GM23338 (cell line): ENCODE measurements around the gene LPP. TPM values are rescaled to one million over a fixed set of nuclear protein-coding genes. Genes with fewer than 3 reads are reported as not detected.

Source experiments
- ATAC-seq: fragments of 200-7000 bp; cut with Tn5 transposase; 3 replicates; pipeline ENCODE4 v1.9.1; 2020
- DNase-seq: peaks from one replicate; pipeline ENCODE4 v3.0.0-alpha.2; 2015; ENCODE audit warnings: low spot score
- H2AFZ ChIP-seq: fragments of 200-600 bp; sonication (generic); 2 replicates; pipeline ENCODE4 v1.8.0; 2016; ENCODE audit warnings: antibody characterized with exemption, mild to moderate bottlenecking, moderate library complexity
- H3F3A ChIP-seq: fragments of 200-600 bp; sonication (generic); replicated peaks from 2 replicates; pipeline ENCODE4 v1.8.0; 2017; ENCODE audit warnings: antibody characterized with exemption, mixed run types, low read depth
- H3K27ac ChIP-seq: fragments of 200-600 bp; sonication (generic); 2 replicates; pipeline ENCODE4 v1.6.1; 2016; ENCODE audit warnings: low read depth
- H3K27me3 ChIP-seq: fragments of 200-600 bp; sonication (generic); 2 replicates; pipeline ENCODE4 v1.8.0; 2016; ENCODE audit warnings: mild to moderate bottlenecking, mixed run types, moderate library complexity; ENCODE audit not compliant: insufficient read depth
- H3K36me3 ChIP-seq: fragments of 200-600 bp; sonication (generic); 2 replicates; pipeline ENCODE4 v1.8.0; 2016; ENCODE audit warnings: mild to moderate bottlenecking; ENCODE audit not compliant: insufficient read depth
- H3K4me1 ChIP-seq: fragments of 200-600 bp; sonication (generic); 2 replicates; pipeline ENCODE4 v1.8.0; 2016; ENCODE audit warnings: mild to moderate bottlenecking, moderate library complexity; ENCODE audit not compliant: insufficient read depth
- H3K4me2 ChIP-seq: fragments of 200-600 bp; sonication (generic); 2 replicates; pipeline ENCODE4 v1.7.1; 2017; ENCODE audit warnings: mixed run types
- H3K4me3 ChIP-seq: fragments of 200-600 bp; sonication (generic); 2 replicates; pipeline ENCODE4 v1.6.1; 2016; ENCODE audit warnings: mixed run types
- H3K79me2 ChIP-seq: fragments of 200-600 bp; sonication (generic); replicated peaks from 2 replicates; pipeline ENCODE4 v1.8.0; 2017; ENCODE audit warnings: mild to moderate bottlenecking; ENCODE audit not compliant: insufficient read depth
- H3K9me2 ChIP-seq: fragments of 200-600 bp; sonication (generic); 2 replicates; pipeline ENCODE4 v1.8.0; 2017; ENCODE audit not compliant: insufficient read depth
- H4K20me1 ChIP-seq: fragments of 200-600 bp; sonication (generic); replicated peaks from 2 replicates; pipeline ENCODE4 v1.8.0; 2017; ENCODE audit warnings: mild to moderate bottlenecking; ENCODE audit not compliant: insufficient read depth
- H3K27ac Mint-ChIP-seq: 2 replicates; pipeline ENCODE4 v1.8.0; 2020; ENCODE audit warnings: inconsistent platforms, mild to moderate bottlenecking, moderate library complexity, mixed read lengths
- H3K27me3 Mint-ChIP-seq: 3 replicates; pipeline ENCODE4 v1.8.0; 2022; ENCODE audit warnings: low read depth, mild to moderate bottlenecking, moderate library complexity, mixed read lengths, inconsistent platforms; ENCODE audit not compliant: insufficient read depth, poor library complexity
- H3K36me3 Mint-ChIP-seq: 3 replicates; pipeline ENCODE4 v1.8.0; 2021; ENCODE audit warnings: low read depth, mild to moderate bottlenecking, inconsistent platforms, moderate library complexity, mixed read lengths
- H3K4me1 Mint-ChIP-seq: 3 replicates; pipeline ENCODE4 v1.8.0; 2020; ENCODE audit warnings: mild to moderate bottlenecking, inconsistent platforms, mixed read lengths
- H3K4me3 Mint-ChIP-seq: 3 replicates; pipeline ENCODE4 v1.8.0; 2021; ENCODE audit warnings: moderate library complexity, mild to moderate bottlenecking, inconsistent platforms, mixed read lengths
- H3K9me3 Mint-ChIP-seq: 3 replicates; pipeline ENCODE4 v1.8.0; 2020; ENCODE audit warnings: moderate library complexity, mild to moderate bottlenecking, inconsistent platforms, mixed read lengths
- CREB1 ChIP-seq: fragments of 250-450 bp; sonication (Bioruptor Pico); IDR thresholded peaks from 2 replicates; pipeline ENCODE4 v1.5.0; 2020; ENCODE audit warnings: low read depth, mild to moderate bottlenecking, moderate library complexity
- EZH2 ChIP-seq: fragments of 200-600 bp; sonication (generic); IDR thresholded peaks from one replicate; pipeline ENCODE4 v1.8.0; 2017; ENCODE audit warnings: antibody characterized with exemption, mild to moderate bottlenecking, low read depth; ENCODE audit not compliant: unreplicated experiment
- EZH2phosphoT487 ChIP-seq: fragments of 200-600 bp; sonication (generic); IDR thresholded peaks from one replicate; pipeline ENCODE4 v1.8.1; 2018; ENCODE audit warnings: antibody characterized with exemption; ENCODE audit not compliant: unreplicated experiment
- JUNB ChIP-seq: IDR thresholded peaks from one replicate; pipeline ENCODE4 v1.6.1; 2016; ENCODE audit warnings: antibody characterized with exemption; ENCODE audit not compliant: unreplicated experiment
- NANOG ChIP-seq: IDR thresholded peaks from 2 replicates; pipeline ENCODE4 v1.6.1; 2016; ENCODE audit warnings: antibody characterized with exemption, borderline replicate concordance
- POLR2AphosphoS5 ChIP-seq: IDR thresholded peaks from 2 replicates; pipeline ENCODE4 v1.6.1; 2016; ENCODE audit warnings: antibody characterized with exemption, low read depth
- STAT1 ChIP-seq: IDR thresholded peaks from one replicate; pipeline ENCODE4 v1.6.1; 2016; ENCODE audit warnings: antibody characterized with exemption; ENCODE audit not compliant: unreplicated experiment
- ZNF114 ChIP-seq: fragments of 250-450 bp; sonication (Bioruptor Pico); IDR thresholded peaks from 2 replicates; pipeline ENCODE4 v1.5.0; 2020; ENCODE audit warnings: mild to moderate bottlenecking, moderate library complexity
- ZNF331 ChIP-seq: fragments of 250-450 bp; sonication (Bioruptor Pico); IDR thresholded peaks from 2 replicates; pipeline ENCODE4 v1.5.0; 2020; ENCODE audit warnings: low read depth, mild to moderate bottlenecking, moderate library complexity
- polyA plus RNA-seq: library from polyadenylated mRNA; unstranded; fragments of >200 nt; fragmentation: Nextera tagmentation; extraction: Ambion mirVana; gene quantifications from 2 replicates; pipeline ENCODE4 v1.2.1, GENCODE V29; 2016
- total RNA-seq: library from RNA; depleted of rRNA; stranded (reverse); fragments of >200 nt; shearing (Covaris generic); gene quantifications from 2 replicates; pipeline ENCODE4 v1.2.3, GENCODE V29; 2014
- TF ChIP-seq, protein P1 (sequence below): fragments of 250-450 bp; sonication (Bioruptor Pico); IDR thresholded peaks from 2 replicates; pipeline ENCODE4 v1.5.0; 2020; ENCODE audit warnings: mild to moderate bottlenecking, moderate library complexity
- TF ChIP-seq, protein P2 (sequence below), 2 experiments: fragments of 200-600 bp in 1 of 2; sonication (generic) in 1 of 2; conservative IDR thresholded peaks; 2 replicates each; pipeline versions ENCODE4 v1.5.1 to v1.6.1; 2016 to 2017; ENCODE audit warnings: antibody characterized with exemption in 2 of 2, low read depth in 2 of 2, mild to moderate bottlenecking in 2 of 2, moderate library complexity in 1 of 2

The LPP gene
- total and polyA plus RNA-seq, 2 experiments from 2014 or later: 23.0 to 35.2 TPM

GRCh38 chr3:188497021-188497420, 343.1 kb downstream of the LPP start:
- no peaks in the 10 kb centered on the region for H3K36me3 ChIP-seq
- Mint-ChIP-seq H3K9me3 (no peaks in the 10 kb centered on the region), H3K27ac (no peak overlapping the region), H3K27me3 (no peaks in the 10 kb centered on the region), H3K36me3 (no peaks in the 10 kb centered on the region), H3K4me1 (no peaks in the 10 kb centered on the region), H3K4me3 (no peak overlapping the region)
- DNase-seq (no peak), ATAC-seq (no peak)
- no peak for TF ChIP-seq EZH2phosphoT487
- TF ChIP-seq ZNF114 (CRISPR knock-in tag): no peak
- TF ChIP-seq CREB1: no peak
- TF ChIP-seq, protein P1, sequence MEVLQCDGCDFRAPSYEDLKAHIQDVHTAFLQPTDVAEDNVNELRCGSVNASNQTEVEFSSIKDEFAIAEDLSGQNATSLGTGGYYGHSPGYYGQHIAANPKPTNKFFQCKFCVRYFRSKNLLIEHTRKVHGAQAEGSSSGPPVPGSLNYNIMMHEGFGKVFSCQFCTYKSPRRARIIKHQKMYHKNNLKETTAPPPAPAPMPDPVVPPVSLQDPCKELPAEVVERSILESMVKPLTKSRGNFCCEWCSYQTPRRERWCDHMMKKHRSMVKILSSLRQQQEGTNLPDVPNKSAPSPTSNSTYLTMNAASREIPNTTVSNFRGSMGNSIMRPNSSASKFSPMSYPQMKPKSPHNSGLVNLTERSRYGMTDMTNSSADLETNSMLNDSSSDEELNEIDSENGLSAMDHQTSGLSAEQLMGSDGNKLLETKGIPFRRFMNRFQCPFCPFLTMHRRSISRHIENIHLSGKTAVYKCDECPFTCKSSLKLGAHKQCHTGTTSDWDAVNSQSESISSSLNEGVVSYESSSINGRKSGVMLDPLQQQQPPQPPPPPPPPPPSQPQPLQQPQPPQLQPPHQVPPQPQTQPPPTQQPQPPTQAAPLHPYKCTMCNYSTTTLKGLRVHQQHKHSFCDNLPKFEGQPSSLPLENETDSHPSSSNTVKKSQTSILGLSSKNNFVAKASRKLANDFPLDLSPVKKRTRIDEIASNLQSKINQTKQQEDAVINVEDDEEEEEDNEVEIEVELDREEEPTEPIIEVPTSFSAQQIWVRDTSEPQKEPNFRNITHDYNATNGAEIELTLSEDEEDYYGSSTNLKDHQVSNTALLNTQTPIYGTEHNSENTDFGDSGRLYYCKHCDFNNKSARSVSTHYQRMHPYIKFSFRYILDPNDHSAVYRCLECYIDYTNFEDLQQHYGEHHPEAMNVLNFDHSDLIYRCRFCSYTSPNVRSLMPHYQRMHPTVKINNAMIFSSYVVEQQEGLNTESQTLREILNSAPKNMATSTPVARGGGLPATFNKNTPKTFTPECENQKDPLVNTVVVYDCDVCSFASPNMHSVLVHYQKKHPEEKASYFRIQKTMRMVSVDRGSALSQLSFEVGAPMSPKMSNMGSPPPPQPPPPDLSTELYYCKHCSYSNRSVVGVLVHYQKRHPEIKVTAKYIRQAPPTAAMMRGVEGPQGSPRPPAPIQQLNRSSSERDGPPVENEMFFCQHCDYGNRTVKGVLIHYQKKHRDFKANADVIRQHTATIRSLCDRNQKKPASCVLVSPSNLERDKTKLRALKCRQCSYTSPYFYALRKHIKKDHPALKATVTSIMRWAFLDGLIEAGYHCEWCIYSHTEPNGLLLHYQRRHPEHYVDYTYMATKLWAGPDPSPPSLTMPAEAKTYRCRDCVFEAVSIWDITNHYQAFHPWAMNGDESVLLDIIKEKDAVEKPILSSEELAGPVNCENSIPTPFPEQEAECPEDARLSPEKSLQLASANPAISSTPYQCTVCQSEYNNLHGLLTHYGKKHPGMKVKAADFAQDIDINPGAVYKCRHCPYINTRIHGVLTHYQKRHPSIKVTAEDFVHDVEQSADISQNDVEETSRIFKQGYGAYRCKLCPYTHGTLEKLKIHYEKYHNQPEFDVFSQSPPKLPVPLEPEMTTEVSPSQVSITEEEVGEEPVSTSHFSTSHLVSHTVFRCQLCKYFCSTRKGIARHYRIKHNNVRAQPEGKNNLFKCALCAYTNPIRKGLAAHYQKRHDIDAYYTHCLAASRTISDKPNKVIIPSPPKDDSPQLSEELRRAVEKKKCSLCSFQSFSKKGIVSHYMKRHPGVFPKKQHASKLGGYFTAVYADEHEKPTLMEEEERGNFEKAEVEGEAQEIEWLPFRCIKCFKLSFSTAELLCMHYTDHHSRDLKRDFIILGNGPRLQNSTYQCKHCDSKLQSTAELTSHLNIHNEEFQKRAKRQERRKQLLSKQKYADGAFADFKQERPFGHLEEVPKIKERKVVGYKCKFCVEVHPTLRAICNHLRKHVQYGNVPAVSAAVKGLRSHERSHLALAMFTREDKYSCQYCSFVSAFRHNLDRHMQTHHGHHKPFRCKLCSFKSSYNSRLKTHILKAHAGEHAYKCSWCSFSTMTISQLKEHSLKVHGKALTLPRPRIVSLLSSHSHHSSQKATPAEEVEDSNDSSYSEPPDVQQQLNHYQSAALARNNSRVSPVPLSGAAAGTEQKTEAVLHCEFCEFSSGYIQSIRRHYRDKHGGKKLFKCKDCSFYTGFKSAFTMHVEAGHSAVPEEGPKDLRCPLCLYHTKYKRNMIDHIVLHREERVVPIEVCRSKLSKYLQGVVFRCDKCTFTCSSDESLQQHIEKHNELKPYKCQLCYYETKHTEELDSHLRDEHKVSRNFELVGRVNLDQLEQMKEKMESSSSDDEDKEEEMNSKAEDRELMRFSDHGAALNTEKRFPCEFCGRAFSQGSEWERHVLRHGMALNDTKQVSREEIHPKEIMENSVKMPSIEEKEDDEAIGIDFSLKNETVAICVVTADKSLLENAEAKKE: no peak
- no peak for TF ChIP-seq NANOG
- no peak for TF ChIP-seq STAT1
- TF ChIP-seq JUNB: no peak
- no peak for TF ChIP-seq ZNF331 (CRISPR knock-in tag)
- H3K9me2 ChIP-seq: no peaks in the 10 kb centered on the region
- H3F3A ChIP-seq: no peaks in the 10 kb centered on the region
- H2AFZ ChIP-seq: no peak overlapping the region
- H3K27me3 ChIP-seq: no peaks in the 10 kb centered on the region
- no peak overlapping the region for H3K27ac ChIP-seq
- H3K4me1 ChIP-seq: no peaks in the 10 kb centered on the region
- H3K79me2 ChIP-seq: no peaks in the 10 kb centered on the region; the same call in 1 of the 2 replicates
- no peak overlapping the region for H3K4me3 ChIP-seq
- no peaks in the 10 kb centered on the region for H4K20me1 ChIP-seq
- no peak overlapping the region for H3K4me2 ChIP-seq

DNA sequence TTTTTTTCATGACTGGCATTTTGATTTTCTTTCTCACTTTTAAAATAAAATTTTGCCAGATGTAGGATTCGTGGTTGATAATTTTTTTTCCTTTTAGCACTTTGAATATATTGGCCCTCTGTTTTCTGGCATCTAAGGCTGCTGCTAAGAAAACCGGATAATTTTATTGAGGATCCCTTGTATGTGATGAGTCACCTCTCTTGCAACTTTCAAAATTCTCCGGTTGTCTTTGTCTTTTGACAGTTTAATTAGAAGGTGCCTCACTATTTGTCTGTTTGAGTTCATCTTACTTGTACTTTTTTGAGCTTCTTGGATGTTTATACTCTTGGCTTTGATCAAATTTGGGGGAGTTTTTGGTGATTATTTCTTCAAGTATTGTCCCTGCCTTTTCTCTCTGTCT, 349.7 kb downstream of the LPP start:
- ATAC-seq (no peak), DNase-seq (no peak)
- Histone ChIP-seq H3K27ac (no peak overlapping the region), H3K9me2 (no peaks in the 10 kb centered on the region), H2AFZ (no peak overlapping the region), H4K20me1 (no peaks in the 10 kb centered on the region), H3K4me2 (no peak overlapping the region), H3F3A (no peaks in the 10 kb centered on the region), H3K4me3 (no peak overlapping the region), H3K4me1 (peaks cover 14% of the 10 kb centered on the region), H3K79me2 (no peaks in the 10 kb centered on the region; the same call in 1 of the 2 replicates), H3K27me3 (no peaks in the 10 kb centered on the region), H3K36me3 (no peaks in the 10 kb centered on the region)
- H3K4me3 Mint-ChIP-seq: no peak overlapping the region
- H3K4me1 Mint-ChIP-seq: peaks cover 12% of the 10 kb centered on the region; the same call in 2 of the 3 replicates
- peaks cover 17% of the 10 kb centered on the region for H3K36me3 Mint-ChIP-seq
- no peak overlapping the region for H3K27ac Mint-ChIP-seq
- H3K27me3 Mint-ChIP-seq: no peaks in the 10 kb centered on the region
- H3K9me3 Mint-ChIP-seq: peaks cover 15% of the 10 kb centered on the region; the same call in 2 of the 3 replicates
- no peak for TF ChIP-seq EZH2
- no peak for TF ChIP-seq CREB1
- no peak for TF ChIP-seq NANOG
- TF ChIP-seq POLR2AphosphoS5: no peak
- no peak for TF ChIP-seq ZNF331 (CRISPR knock-in tag)
- TF ChIP-seq, protein P2, sequence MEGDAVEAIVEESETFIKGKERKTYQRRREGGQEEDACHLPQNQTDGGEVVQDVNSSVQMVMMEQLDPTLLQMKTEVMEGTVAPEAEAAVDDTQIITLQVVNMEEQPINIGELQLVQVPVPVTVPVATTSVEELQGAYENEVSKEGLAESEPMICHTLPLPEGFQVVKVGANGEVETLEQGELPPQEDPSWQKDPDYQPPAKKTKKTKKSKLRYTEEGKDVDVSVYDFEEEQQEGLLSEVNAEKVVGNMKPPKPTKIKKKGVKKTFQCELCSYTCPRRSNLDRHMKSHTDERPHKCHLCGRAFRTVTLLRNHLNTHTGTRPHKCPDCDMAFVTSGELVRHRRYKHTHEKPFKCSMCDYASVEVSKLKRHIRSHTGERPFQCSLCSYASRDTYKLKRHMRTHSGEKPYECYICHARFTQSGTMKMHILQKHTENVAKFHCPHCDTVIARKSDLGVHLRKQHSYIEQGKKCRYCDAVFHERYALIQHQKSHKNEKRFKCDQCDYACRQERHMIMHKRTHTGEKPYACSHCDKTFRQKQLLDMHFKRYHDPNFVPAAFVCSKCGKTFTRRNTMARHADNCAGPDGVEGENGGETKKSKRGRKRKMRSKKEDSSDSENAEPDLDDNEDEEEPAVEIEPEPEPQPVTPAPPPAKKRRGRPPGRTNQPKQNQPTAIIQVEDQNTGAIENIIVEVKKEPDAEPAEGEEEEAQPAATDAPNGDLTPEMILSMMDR (conservative IDR thresholded peaks at IDR 0.05; ENCODE audit: low read depth in 2 of 2): no peak
